GM23338 (cell line): Measurements from ENCODE around the gene RAP1GAP2.

ENCODE experiments used
- CREB1 ChIP-seq: fragments of 250-450 bp; sonication (Bioruptor Pico); IDR thresholded peaks from 2 replicates; pipeline ENCODE4 v1.5.0; 2020; ENCODE audit warnings: low read depth, mild to moderate bottlenecking, moderate library complexity
- CTCF ChIP-seq, 2 experiments: fragments of 200-600 bp in 1 of 2; sonication (generic) in 1 of 2; conservative IDR thresholded peaks; 2 replicates each; pipeline versions ENCODE4 v1.5.1 to v1.6.1; 2016 to 2017; ENCODE audit warnings: antibody characterized with exemption in 2 of 2, low read depth in 2 of 2, mild to moderate bottlenecking in 2 of 2, moderate library complexity in 1 of 2
- EZH2phosphoT487 ChIP-seq: fragments of 200-600 bp; sonication (generic); IDR thresholded peaks from one replicate; pipeline ENCODE4 v1.8.1; 2018; ENCODE audit warnings: antibody characterized with exemption; ENCODE audit not compliant: unreplicated experiment
- POLR2AphosphoS5 ChIP-seq: IDR thresholded peaks from 2 replicates; pipeline ENCODE4 v1.6.1; 2016; ENCODE audit warnings: antibody characterized with exemption, low read depth
- REST ChIP-seq: IDR thresholded peaks from one replicate; pipeline ENCODE4 v1.6.1; 2018; ENCODE audit warnings: antibody characterized with exemption; ENCODE audit not compliant: unreplicated experiment
- ZNF114 ChIP-seq: fragments of 250-450 bp; sonication (Bioruptor Pico); IDR thresholded peaks from 2 replicates; pipeline ENCODE4 v1.5.0; 2020; ENCODE audit warnings: mild to moderate bottlenecking, moderate library complexity
- ZNF462 ChIP-seq: fragments of 250-450 bp; sonication (Bioruptor Pico); IDR thresholded peaks from 2 replicates; pipeline ENCODE4 v1.5.0; 2020; ENCODE audit warnings: mild to moderate bottlenecking, moderate library complexity

GRCh38 chr17:2803386-2803785 lies 7.1 kb downstream of the RAP1GAP2 start:
- no peak for TF ChIP-seq CTCF (conservative IDR thresholded peaks at IDR 0.05; ENCODE audit: low read depth in 2 of 2)
- no peak for TF ChIP-seq REST
- no peak for TF ChIP-seq CREB1 (CRISPR knock-in tag)
- no peak for TF ChIP-seq ZNF114
- no peak for TF ChIP-seq EZH2phosphoT487
- no peak for TF ChIP-seq POLR2AphosphoS5
- TF ChIP-seq ZNF462 (CRISPR knock-in tag) = no peak
